D341Med (cell line): ENCODE results near the gene EEPD1.
A peak's percentile ranks its signal among the peaks of the same experiment; 100 is the strongest.
"Not testable (repeated sequence)": the region's sequence is repeated elsewhere in the genome, so short reads cannot be mapped to it uniquely, and the experiment has no call there.

ENCODE experiments used
- DNase-seq: peaks from one replicate; pipeline ENCODE4 v3.0.0; 2012; ENCODE audit warnings: low spot score

Gene EEPD1

DNA sequence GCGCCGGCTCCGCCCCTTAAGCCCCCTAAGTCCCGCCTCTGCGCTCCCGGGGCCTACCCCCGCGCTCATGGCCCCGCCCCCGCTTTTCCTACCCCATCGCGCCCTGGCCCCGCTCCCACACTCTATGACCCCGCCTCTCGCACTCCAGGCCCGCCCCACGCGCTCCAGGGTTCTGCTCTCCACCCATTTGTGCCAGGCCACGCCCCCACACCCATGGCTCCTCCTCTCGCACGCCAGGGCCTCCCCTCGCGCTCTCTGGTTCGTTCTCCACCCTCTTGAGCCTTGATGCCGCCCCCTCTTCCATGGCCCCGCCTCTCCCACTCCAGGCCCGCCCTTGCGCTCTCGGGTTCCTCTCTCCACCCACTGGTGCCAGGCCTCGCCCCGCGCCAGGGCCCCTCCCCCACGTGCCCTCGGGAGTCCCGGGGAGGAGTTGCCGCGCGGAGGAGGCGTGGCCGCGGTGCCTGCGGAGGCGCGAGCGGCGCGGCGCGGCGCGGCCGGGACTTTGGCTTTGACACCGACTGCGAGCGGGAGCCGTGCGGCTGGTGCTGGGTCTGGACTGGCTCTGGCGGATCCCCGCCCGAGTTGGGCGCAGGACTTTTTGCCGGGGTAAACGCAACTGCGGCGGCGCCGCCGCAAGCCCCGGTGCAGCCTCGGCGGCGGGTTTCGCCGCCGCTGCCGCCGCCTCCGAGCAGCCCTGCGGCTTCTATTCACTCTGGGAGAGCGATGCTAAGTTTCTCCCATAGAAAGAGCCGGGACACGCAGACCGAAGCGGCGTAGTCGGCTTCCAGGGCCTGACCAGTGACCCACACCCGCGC lies at the start of gene EEPD1:
Gene EEPD1, plus strand, starts transcription at position 499 of the 815 bp plus-strand sequence. CDS start 1,071 bp downstream, outside the sequence.
- peak; percentile 97 for DNase-seq

DNA sequence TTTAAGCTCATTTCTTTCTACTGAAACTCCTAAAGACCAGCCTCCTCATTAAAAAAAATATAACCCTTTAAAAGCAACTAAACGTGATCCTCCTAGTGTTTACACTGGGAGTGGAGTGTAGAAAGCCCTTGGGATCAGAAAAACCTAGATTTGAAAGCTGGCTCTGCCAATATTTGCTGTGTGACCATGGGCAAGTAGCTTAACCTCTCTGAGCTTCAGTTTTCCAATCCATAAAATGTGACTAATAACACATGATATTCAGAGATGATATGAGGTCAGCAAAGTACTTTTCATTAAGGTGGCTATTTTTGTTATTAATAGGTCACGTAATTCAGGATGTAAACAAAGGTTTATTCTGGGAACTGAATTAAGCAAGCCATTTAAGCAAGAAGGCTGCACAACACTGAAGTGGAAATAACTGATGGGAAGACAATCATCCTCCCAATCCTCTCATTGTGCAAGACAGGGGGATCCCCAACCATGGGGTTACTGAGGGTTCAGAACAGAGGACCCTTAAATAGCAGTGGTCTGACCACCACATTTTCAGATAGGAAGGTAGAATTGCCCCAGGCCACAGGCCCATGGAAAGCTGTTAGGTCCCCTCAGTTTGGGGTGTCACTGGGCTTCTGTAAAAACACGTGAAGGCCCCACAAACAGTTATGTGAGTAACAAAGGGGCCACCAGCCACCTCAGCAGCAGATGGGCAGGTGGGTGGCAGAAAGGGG lies 49.1 kb upstream of the EEPD1 start:
- no peak for DNase-seq

DNA sequence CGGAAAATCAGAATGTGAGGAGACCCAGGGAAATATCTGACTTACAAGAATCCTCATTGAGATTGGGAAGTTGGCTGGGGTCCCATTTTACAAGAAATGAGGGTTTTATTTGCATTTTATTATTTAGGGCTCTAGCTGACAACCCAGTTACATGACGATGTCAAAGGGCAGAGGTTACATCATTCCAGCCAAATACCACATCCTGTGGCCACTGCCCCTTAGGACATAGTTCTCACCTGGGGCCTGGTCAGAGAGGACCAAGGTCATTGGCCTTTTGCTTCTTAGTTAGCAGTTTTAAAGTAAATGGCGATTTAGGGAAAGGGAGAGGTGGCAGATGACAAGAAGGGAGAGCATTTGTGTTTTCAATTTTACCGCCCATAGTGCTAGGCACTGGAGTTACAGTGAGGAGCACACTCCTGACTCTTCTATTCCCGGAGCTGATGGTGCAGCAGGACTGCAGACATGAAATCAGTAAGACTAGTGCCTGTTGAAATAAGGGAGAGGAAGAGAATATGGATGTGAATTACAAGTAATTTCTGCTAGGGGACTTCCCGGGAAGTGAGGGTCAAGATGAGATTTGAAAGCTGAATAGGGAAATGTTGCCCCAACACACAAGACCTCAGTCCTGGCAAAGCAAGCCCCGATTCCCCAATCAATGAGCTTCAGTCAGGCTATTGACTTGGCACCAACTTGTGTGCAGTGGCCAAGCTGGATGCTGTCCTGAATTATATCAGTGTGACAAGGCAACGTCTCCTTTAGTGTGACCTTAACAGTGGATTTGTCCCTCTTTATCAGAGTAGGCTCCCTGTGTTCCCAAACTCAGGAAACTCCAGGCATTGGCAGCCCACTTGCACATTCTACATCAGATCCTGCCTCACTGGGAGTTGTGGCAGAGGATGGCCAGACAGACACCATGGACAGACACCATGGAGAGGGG lies 45.8 kb upstream of the EEPD1 start:
- DNase-seq: not testable (repeated sequence)

DNA sequence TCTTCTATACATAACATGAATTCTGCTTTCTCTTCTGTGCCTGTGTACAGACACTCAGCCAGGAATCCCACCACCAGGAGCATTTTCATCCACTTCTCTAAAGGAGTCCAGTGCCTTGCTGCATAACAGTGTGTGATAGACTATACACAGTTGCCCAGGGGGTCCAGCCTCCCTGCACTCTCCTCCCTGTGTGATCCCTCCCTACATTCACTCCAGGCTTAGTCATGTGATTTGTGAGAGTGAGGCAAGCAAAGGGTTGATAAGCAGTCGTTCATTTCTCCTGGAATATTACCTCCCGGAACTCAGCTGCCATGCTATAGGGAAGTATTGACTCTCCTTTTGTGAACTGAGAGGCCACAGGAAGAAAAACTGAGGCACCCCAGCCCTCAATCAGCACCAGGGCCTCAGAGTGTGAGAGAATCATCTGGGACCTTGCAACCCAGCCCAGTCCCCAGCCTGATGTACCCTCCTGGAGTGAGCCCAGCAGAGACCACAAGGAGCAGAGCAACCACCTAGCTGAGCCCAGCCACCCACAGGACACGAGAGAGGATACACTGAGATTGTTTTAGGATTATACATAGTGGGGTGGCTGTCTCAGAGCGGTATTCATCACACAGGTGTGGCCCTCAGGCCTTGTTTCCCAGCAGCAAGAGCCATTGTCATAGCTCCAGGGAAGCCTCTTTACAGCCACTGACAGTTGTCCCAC lies 45.0 kb upstream of the EEPD1 start:
- DNase-seq: no peak

DNA sequence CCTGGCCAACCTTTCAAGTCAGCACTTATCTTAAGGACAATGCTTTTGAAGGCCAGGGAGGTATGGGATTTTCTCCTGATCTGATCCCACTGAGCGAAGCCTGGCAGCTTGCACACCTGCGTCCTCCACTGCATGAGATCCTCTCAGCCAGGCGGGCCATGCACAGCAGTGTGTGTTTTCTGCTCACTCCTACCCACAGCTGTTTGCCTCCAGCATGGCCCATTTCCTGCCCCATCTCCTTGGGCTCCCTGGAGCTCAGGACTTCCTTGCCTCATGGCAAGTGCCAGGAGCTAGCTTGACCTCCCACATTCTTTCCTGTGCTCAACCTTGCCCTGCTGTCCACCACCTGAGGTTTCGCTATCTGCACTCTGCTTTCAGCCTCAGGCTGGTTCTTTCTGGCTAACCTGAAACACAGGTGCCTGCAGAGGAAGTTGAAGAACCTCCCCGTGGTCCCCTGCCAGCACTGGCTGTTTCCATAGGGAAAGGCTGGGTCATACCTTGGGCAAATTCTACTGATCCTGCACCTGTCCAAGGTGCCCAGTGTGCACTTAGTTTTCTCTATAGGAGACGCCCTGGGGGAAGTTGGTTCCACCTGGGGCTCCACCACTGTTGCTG lies 43.9 kb upstream of the EEPD1 start:
- no peak for DNase-seq

DNA sequence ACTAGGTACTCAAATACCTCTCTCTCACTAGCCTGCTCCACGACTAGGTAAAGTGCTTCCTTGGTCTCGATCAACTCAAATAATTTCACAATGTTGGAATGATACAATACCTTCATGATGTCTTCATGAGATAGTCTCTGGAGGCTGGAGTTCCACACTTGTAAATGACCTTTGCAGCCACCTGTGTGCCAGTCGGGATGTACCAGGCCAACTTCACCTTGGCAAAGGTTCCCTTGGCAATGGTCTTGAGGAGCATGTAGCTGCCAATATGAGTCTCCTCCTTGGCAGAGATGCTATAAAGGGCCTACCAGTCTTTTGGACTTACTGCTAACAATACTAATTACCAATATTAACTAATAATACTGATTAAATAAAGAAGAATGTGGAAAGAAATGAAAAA lies 42.5 kb upstream of the EEPD1 start:
- DNase-seq: no peak

DNA sequence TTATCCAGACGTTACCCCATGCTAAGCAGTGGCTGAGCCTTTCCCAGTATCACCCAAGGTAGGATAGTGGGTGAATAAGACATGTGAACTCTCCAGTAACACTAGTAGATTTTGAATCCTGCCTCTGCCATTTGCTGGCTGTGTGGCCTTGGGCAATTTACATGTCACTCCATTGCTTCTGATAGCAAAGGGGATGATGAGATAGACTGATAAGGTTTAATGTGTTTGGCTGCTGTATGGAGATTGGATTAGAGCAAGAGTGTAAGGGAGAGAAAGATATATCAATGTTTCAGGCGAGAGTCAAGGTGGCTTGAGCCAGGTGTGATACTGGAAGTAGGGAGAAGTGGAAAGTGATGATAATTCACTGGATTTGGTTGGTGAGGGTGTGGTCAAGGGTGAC lies 40.1 kb upstream of the EEPD1 start:
- no peak for DNase-seq

DNA sequence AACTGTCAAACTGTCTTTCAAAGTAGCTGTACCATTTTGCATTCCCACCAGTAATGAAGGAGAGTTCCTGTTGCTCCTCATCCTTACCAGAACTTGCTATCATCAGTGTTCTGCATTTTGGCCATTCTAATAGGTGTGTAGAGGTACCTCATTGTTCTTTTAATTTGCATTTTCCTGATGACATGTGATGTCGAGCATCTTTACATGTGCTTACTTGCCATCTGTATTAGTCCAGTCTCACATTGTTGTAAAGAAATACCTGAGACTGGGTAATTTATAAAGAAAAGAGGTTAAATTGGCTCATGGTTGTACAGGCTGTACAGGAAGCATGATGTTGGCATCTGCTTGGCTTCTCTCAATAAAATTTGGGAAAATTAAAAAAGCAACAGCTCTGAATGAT lies 38.7 kb upstream of the EEPD1 start:
- DNase-seq: no peak

DNA sequence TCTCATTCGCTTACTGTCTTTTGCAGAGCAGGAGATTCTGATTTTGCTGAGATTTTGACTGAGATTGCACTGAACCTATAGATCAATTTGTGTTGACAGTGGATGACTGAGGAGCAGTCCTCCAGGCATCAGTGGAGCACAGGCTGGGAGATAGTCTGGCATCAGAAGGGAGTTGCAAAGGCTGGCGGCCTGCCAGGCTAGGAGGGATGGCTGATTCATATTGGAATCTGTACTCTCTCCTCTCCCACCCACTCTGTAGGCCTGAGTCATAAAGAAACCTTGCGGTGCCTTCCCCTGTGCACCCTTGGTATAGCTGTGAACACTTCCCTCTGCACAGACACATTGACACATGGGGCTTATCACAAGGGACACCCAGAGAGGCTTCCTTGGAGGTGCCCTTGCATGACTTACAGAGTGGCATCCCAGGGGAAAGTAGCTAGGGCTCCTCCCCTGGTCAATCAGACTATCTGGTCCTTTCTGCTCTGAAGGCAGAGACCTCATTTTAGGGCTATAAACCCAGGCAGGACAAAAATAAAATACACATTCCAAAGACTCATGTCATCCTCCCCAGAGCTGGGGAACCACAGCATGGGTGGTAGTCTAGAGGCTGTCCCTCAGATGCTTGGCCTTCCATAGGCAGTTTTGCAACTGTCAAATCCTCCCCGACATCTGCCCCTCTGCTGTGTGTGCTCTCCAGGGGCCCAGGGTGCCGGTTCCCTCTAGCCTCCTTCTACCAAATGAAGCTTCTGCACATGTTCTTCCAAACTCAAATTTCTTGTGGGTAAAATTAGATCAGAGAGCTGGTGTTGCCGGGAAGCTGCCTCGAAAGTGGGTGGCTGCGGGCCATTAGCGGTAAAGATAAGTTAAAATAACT lies 37.4 kb upstream of the EEPD1 start:
- no peak for DNase-seq

DNA sequence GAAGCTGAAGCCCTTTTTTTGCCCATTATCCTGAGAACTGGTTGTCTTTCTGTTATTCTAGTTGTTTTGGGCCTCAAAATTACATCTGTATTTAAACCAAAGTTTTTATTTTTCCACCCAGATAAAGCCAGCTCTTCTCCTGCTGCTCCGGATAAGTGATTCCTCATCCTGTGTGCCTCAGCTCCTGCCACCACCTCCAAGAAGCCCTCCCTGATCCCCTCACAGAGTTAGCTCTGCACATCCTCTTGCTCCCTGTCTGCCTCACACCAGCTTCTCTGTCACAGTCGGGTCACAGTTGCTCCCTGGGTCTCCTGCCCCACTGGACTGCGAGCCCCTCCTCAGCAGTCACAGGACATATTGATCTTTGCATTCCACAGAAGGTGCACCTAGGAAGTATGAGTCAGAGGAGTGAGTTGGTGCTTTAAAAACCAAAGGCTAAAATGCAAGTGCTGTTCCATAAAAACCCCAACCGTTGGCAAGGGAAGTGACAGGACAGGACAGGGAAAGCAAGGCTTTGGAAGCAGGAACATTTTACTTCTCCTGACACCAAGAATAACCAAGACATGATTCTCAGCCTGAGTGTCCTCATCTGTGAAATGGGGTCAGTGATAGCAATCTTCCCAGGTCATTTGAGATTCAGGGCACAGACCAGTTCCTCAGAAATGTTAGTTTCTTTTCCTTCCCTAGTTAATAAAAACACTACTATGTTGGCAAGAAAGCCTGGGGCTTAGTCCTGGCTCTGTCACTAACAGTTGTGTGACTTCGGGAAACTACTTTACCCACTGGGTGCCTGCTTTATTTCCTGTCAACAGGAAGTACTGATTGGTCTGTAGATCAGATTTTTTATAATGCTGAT lies 36.5 kb upstream of the EEPD1 start:
- no peak for DNase-seq

DNA sequence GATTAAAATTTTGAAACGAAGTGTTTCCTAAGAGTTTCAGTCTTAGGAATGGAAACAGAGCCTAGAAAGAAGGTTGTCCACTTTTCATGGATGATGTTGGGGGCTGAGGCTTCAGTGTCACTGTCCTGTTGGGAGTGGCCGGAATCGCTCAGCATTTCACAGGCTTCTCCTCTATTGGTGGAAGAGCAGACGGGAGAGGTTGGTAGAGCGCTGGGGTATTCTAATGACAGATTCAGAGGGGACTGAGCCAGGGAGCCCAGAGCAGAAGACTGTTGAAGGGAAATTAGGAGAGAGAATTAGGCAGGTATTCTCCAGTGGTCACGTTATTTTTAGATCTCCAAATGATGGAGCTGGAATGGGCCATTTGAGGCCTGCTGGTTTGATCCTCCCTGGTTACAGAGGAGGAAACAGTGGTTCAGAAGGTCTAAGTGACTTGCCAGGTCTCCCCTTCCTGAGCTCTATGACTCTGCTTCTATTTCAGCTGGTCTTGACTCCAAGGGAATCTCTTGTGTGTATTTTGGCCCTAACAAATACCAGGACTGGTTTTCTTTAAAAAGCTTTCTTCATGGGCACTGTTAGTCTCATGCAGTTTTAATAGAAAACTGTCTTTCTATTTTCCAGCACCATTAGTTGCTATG lies 35.7 kb upstream of the EEPD1 start:
- no peak for DNase-seq

DNA sequence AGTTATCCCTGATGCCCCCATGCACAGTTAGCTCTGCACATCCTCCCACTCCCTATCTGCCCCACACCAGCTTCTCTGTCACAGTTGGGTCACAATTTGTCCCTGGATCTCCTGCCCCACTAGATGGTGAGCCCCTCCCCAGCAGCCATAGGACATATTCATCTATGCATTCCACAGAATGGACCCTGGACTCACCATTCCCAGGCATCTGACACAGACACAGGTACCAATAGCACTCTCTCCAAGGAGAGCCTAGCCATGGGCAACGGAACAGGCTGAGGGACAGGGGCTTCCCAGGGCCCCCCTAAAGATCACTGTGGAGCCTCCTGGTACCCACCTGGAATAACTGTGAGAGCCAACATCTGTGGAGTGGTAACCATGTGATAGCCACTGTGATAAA lies 34.7 kb upstream of the EEPD1 start:
- no peak for DNase-seq

DNA sequence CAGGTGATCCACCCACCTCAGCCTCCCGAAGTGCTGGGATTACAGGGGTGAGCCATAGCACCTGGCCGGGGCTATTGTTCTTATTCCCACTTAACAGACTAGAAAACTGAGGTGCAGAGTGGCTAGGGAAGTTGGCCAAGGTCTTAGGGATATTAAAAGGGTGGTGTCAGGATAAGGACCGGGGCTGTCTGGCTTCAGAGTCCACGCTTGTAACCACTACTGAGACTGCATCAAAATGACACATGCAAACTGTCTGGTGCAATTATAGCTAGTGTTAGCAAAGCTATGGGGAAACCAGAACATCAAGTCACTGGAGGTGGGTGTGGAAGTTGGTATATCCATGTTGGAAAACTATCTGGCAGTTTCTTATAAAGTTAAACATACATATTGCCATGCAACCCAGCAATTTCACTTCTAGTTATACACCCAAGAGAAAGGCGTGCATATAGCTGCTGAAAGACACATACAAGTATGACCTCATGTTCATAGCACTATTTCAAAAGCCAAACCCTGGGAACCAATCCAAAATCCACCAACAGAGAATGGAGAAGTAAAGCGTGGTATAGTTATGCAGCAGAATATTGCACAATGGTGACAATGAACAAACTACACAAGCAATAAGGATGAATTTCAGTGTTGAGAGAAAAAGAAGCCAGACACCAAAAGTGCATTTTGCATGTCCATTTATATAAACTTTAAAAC lies 33.9 kb upstream of the EEPD1 start:
- no peak for DNase-seq

DNA sequence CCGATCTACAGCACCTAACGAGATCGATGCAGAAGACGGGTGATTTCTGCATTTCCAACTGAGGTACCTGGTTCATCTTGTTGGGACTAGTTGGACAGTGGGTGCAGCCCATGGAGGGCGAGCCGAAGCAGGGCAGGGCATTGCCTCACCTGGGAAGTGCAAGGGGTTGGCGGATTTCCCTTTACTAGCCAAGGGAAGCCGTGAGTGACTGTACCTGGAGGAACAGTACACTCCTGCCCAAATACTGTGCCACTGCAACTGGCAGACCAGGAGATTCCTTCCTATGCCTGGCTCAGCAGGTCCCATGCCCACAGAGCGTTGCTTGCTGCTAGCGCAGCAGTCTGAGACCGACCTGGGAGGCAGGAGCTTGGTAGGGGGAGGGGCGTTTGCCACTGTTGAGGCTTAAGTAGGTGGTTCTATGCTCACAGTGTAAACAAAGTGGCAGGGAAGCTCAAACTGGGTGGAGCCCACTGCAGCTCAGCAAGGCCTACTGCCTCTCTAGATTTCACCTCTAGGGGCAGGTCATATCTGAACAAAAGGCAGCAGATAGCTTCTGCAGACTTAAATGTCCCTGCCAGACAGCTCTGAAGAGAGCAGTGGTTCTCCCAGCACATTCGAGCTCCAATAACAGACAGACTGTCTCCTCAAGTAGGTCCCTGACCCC lies 32.9 kb upstream of the EEPD1 start:
- DNase-seq: not testable (repeated sequence)

DNA sequence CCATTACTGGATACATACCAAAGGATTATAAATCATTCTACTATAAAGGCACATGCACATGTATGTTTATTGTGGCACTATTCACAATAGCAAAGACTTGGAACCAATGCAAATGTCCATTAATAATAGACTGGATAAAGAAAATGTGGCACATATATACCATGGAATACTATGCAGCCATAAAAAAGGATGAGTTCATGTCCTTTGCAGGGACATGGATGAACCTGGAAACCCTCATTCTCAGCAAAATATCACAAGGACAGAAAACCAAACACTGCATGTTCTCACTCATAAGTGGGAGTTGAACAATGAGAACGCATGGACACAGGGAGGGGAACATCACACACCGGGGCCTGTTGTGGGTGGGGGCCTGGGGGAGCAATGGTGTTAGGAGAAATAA lies 27.4 kb upstream of the EEPD1 start:
- not testable (repeated sequence) for DNase-seq

DNA sequence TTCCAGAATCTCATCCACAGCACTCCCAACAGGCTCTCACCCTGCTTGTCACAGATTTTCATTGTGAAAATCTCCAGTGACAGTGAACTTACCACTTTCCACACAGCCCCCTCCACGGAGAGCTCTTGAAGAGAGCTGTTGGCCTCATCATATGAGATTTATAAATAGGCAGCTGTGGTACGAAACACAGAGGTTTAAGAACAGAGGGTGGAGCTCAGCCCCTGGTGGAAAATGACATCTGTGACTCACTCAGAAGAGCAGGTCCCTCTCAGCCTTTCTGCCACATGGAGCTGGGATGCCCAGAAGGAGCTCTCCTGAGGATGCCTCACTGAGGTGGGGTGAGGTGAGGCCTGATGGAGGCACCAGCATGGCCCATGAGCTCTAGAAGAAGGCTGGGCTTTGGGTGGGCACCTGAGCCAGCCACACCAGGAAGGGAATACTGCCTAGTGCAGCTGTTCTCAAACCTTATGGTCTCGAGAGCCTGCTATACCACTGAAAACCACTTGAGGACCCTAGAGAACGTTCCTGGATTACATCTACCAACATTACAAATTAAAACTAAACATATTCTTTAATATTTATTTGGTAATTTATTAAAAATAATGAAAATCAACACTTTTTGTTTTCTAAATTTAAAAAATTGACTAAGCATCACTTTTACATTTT lies 25.8 kb upstream of the EEPD1 start:
- no peak for DNase-seq

DNA sequence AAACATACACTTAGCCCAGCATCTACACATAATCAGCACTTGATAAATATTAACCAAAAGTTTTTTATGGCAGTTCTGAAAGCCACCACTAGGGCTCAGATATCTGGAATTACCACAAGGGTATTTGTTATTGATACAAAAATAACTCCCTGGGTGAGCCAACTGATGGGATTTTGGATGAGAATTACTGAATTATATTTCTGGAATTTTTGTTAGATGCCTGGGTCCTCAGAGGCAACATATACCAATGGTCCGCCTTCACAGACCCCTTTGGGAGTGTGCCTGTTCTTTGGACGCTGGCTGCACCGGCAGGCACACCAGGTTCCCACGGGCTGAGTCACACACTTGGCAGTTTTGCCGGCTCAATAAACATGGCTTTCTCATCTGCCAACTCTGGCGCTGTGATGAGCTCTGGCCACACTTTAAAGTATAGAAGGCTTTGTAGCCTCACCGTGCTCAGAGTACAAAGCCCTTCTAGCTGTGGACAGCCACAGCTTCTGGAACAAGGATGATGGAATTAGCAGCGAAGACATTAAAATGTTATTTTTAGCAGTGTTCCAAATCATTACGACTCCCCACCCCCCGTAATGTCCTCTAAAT lies 24.5 kb upstream of the EEPD1 start:
- DNase-seq: peak; percentile 41
